ENCODE data around the gene LRRC75B.
"Not testable (repeated sequence)": the region's sequence is repeated elsewhere in the genome, so short reads cannot be mapped to it uniquely, and the experiment has no call there.

The LRRC75B gene

DNA sequence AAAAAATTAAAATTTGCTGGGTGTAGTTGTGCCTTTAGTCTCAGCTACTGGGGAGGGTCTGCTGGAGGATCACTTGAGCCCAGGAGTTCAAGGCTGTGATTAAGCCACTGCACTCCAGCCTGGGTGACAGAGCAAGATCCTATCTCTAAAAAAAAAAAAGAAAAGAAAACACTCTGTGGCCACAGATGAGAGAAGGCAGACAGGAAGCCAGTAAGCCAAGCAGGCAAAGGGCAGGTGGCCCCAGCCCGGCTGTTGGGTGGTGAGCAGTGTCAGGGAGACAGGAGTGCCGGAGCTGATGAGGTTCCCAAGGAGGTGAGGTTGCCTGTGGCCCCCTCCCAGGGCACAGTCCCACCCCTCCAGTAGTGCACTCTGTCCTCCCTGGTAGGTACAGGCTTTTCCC, 29.7 kb upstream of the LRRC75B start:
- H3K36me3 ChIP-seq (ENCODE audit: control insufficient read depth, insufficient read depth, low read length); H3K27me3 ChIP-seq (ENCODE audit: control insufficient read depth, insufficient read depth, low read length); H3K9me3 ChIP-seq (ENCODE audit: control insufficient read depth, insufficient read depth, low read length); H3K4me1 ChIP-seq (ENCODE audit: control insufficient read depth, insufficient read depth, low read length); H3K4me3 ChIP-seq (ENCODE audit: low read depth, low read length); H3K27ac ChIP-seq (ENCODE audit: low read depth, low read length); H3K9ac ChIP-seq (ENCODE audit: low read depth, low read length): not testable (repeated sequence)

DNA sequence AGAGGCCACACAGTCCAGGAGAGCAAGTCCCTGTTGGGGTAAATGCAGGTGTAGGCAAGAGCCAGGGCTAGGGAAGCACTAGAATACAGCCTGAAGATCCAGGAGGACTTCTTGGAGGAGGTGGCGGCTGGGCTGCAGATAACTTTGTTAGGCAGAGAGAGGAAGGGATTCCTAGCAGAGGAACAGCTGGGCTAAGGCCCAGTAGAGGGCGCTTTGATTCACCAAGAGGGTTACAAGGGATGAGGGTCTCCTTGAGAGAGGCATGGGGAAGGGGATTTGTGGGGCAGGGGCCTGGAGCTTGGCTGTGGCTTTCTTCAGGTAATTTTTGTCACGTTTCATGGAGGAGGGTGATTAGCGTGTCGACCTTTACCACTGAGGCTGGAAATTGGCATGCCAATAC, 28.4 kb upstream of the LRRC75B start:
- H3K9me3 ChIP-seq (ENCODE audit: control insufficient read depth, insufficient read depth, low read length); H3K27me3 ChIP-seq (ENCODE audit: control insufficient read depth, insufficient read depth, low read length); H3K36me3 ChIP-seq (ENCODE audit: control insufficient read depth, insufficient read depth, low read length); H3K4me3 ChIP-seq (ENCODE audit: low read depth, low read length); H3K27ac ChIP-seq (ENCODE audit: low read depth, low read length); H3K9ac ChIP-seq (ENCODE audit: low read depth, low read length); H3K4me1 ChIP-seq (ENCODE audit: control insufficient read depth, insufficient read depth, low read length): not testable (repeated sequence)

DNA sequence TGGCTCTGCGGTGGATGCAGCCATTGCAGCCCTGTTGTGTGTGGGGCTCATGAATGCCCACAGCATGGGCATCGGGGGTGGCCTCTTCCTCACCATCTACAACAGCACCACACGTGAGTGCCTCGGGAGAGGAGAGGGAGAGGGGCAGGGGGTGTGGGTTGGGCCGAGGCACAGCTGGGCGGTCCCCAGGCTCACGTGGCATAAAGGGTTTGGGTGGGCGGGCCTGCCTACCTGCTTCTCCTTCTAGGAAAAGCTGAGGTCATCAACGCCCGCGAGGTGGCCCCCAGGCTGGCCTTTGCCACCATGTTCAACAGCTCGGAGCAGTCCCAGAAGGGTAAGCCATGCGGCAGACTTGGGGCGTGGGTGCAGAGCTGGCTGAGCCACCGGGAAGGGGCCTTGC, 21.9 kb upstream of the LRRC75B start:
- not testable (repeated sequence) for H3K4me1 ChIP-seq (ENCODE audit: control insufficient read depth, insufficient read depth, low read length); H3K27ac ChIP-seq (ENCODE audit: low read depth, low read length)

DNA sequence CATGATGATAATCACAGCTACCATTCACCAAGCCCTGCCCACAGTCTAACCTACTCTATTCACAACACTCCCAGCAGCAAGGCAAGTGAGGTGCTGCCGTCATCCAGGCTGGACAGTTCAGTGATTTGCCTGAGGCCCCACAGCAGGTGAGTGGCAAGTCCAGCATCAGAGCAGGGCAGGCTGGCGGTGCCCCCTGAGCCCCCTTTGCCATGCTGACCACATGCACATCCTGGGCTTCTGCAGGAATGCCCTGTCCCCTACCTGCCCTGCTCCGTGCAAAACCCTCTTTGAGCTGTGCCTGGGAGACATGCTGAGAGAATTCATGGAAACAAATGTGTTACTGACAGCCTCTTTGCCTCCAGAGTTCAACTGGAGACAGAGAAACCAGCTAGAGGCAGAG, 17.0 kb upstream of the LRRC75B start:
- not testable (repeated sequence) for H3K4me1 ChIP-seq (ENCODE audit: control insufficient read depth, insufficient read depth, low read length); H3K27ac ChIP-seq (ENCODE audit: low read depth, low read length); H3K4me3 ChIP-seq (ENCODE audit: low read depth, low read length); H3K9ac ChIP-seq (ENCODE audit: low read depth, low read length); H3K36me3 ChIP-seq (ENCODE audit: control insufficient read depth, insufficient read depth, low read length); H3K9me3 ChIP-seq (ENCODE audit: control insufficient read depth, insufficient read depth, low read length); H3K27me3 ChIP-seq (ENCODE audit: control insufficient read depth, insufficient read depth, low read length)

More for the DNA sequence above, 21.9 kb upstream of the LRRC75B start:
- not testable (repeated sequence) for H3K9me3 ChIP-seq (ENCODE audit: control insufficient read depth, insufficient read depth, low read length); H3K4me3 ChIP-seq (ENCODE audit: low read depth, low read length); H3K9ac ChIP-seq (ENCODE audit: low read depth, low read length); H3K27me3 ChIP-seq (ENCODE audit: control insufficient read depth, insufficient read depth, low read length); H3K36me3 ChIP-seq (ENCODE audit: control insufficient read depth, insufficient read depth, low read length)

DNA sequence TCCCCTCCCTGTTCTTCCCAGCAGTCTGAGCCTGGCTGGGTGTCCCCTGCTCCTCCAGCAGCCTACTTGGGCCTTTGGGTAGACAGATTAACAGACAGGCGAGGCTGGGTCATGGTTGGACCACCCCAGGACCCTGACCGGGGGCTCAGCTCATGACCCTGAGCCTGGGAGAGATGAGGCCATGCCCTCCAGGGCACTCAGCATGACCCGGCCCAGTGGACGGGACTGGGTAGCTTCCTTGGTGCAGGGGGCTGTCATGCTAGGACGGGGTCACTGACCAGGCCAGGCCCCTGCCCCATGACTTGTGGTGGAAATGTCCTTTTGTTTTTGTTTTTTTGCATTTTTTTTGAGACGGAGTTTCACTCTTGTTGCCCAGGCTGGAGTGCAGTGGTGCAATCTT, 15.5 kb upstream of the LRRC75B start:
- H3K9me3 ChIP-seq (ENCODE audit: control insufficient read depth, insufficient read depth, low read length) = not testable (repeated sequence)

DNA sequence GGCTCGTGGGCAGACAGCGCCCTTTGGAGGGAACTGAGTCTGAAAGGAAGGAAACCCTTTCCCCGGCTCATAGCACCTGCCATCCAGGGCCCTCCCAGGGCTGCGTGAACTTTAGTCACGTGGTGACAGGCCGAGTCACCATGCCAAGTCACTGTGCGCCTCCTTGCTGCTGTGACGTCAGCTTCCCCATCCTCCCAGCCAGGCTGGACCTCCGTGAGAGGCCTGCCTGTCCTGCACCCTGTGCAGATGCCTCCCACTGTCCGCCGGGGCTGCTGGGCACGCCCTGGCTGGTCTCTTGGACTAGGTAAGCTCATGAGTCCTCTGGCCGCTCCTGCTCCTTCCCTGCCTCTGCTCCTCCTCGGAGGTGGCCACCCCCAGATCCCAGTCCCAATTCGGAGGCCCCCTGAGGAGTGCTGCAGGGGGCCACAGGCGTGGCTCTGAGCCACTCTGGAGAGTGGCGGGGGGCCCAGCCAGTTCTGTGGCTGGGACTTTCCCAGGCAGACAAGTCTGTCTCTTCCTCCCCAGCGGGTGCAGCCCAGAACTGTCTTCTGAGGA, 14.6 kb upstream of the LRRC75B start:
- not testable (repeated sequence) for H3K4me1 ChIP-seq (ENCODE audit: control insufficient read depth, insufficient read depth, low read length); H3K9me3 ChIP-seq (ENCODE audit: control insufficient read depth, insufficient read depth, low read length); H3K27ac ChIP-seq (ENCODE audit: low read depth, low read length); H3K4me3 ChIP-seq (ENCODE audit: low read depth, low read length); H3K36me3 ChIP-seq (ENCODE audit: control insufficient read depth, insufficient read depth, low read length); H3K27me3 ChIP-seq (ENCODE audit: control insufficient read depth, insufficient read depth, low read length); H3K9ac ChIP-seq (ENCODE audit: low read depth, low read length)

More for the DNA sequence above, 15.5 kb upstream of the LRRC75B start:
- H3K4me3 ChIP-seq (ENCODE audit: low read depth, low read length); H3K4me1 ChIP-seq (ENCODE audit: control insufficient read depth, insufficient read depth, low read length); H3K36me3 ChIP-seq (ENCODE audit: control insufficient read depth, insufficient read depth, low read length); H3K27me3 ChIP-seq (ENCODE audit: control insufficient read depth, insufficient read depth, low read length); H3K27ac ChIP-seq (ENCODE audit: low read depth, low read length); H3K9ac ChIP-seq (ENCODE audit: low read depth, low read length): not testable (repeated sequence)

DNA sequence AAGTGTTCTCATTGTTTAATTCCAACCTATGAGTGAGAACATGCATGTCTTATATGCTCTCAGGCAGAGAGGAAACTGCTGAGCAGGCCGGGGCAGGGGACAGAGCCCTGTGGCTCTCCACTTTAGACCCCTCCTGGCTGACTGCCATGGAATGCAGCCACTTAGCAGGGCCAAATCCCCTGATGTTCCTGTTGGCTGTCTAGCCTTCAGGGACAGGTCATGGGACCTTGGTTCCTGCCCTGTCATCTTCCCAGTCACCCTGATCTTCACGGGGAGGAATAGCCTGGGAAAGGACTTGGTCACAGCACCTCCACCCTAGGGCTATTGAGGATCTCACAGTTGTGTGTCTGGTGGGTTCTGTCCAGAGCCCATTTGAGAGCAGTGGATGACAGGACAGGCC, 13.5 kb upstream of the LRRC75B start:
- not testable (repeated sequence) for H3K9me3 ChIP-seq (ENCODE audit: control insufficient read depth, insufficient read depth, low read length); H3K27me3 ChIP-seq (ENCODE audit: control insufficient read depth, insufficient read depth, low read length); H3K9ac ChIP-seq (ENCODE audit: low read depth, low read length); H3K4me1 ChIP-seq (ENCODE audit: control insufficient read depth, insufficient read depth, low read length); H3K36me3 ChIP-seq (ENCODE audit: control insufficient read depth, insufficient read depth, low read length); H3K27ac ChIP-seq (ENCODE audit: low read depth, low read length); H3K4me3 ChIP-seq (ENCODE audit: low read depth, low read length)

DNA sequence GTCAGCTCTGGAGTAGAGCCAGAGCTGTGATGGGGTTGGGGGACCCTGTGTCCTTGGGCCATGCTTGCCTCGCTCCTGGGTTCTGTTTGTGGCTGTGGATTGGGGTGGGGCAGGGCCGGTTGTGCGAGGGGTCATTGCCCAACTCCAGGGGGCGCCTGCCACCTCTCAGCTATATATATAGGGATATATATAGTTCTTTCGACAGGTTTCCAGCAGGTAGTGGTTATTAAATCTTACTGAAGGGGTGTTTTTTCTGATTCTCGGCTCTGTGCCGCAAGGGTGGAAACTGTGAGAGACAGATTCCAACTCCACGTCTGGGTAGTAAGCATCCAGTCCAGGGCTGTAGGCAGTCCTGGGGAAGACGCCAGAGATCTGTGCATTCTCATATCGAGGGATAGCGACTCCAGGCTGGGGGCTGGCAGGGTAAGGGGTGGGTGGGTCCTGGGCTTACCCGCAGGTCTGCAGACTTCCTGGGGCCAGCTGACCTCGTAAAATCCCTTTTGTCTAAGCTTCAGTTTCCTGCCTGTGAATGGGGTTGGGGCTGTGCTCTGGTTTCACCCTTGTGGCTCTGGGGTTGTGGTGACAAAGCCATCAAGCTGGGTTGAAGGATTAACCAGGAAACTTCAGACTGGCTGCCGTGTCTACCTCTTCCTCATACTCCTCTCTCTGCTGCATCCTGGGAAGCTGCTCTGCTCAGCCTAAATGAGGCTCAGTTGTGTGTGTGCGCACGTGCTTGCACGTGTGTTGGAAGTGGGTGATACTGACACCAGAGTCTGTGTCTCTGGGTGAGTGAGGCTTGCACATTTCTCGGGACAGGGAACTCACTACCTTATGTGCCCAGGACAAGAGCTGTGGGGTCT, 11.1 kb upstream of the LRRC75B start:
- not testable (repeated sequence) for H3K36me3 ChIP-seq (ENCODE audit: control insufficient read depth, insufficient read depth, low read length); H3K9me3 ChIP-seq (ENCODE audit: control insufficient read depth, insufficient read depth, low read length); H3K9ac ChIP-seq (ENCODE audit: low read depth, low read length); H3K4me1 ChIP-seq (ENCODE audit: control insufficient read depth, insufficient read depth, low read length); H3K27me3 ChIP-seq (ENCODE audit: control insufficient read depth, insufficient read depth, low read length)
- peak overlapping the region; percentile 33; the same call in 1 of the 2 replicates for H3K4me3 ChIP-seq (ENCODE audit: low read depth, low read length)
- peak overlapping the region; percentile 72 for H3K27ac ChIP-seq (ENCODE audit: low read depth, low read length)

DNA sequence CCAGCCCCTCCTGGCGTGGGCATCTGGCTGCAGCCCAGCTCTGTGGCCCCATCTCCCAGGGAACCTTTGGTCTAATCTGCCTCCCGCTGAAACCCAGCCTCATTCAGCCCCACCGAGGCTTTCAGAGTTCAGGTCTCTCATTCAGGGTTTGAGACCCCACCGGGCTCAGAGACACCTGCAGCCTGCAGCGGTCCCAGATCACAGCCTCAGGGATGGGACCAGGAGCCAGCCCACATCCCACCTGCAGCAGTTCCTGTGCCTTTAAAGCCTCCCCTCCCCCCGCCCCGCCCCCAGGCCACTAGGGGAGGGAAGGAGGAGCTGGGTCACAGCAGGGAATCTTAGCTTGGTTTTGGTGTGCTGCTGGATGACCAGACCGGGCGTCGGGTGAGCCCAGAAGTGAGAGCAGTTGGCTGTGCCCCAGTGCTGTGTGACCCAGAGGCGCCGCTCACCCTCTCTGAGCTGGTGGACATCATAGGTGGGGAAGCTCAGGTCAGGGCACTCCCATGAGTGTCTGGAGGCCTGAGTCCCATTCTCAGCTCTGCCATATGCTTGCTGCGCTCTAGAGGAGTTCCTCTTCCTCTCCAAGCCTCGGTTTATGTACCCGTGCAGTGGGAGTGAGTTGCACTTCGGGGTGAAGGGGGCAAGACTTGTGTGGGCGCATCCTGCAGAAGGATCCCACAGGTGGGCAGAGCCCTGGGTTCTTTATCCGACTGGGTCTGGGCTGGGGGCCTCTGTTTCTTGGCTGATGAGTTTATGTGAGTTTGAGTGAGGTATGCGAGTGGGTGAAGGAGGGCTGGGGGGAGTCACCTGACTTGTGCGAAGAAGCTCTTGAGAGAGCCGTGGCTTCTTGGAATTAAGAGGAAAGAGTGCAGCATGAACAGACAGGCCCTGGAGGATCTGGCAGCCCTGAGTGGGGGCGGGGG, 10.2 kb upstream of the LRRC75B start, which contains the start of gene GGT1:
Gene GGT1, plus strand, starts transcription at position 347 of the 923 bp plus-strand sequence. CDS start 7,889 bp downstream, outside the sequence.
- H3K36me3 ChIP-seq (ENCODE audit: control insufficient read depth, insufficient read depth, low read length); H3K9me3 ChIP-seq (ENCODE audit: control insufficient read depth, insufficient read depth, low read length); H3K4me1 ChIP-seq (ENCODE audit: control insufficient read depth, insufficient read depth, low read length); H3K27me3 ChIP-seq (ENCODE audit: control insufficient read depth, insufficient read depth, low read length); H3K9ac ChIP-seq (ENCODE audit: low read depth, low read length): not testable (repeated sequence)
- H3K4me3 ChIP-seq (ENCODE audit: low read depth, low read length) = peak within 1 kb of the TSS; percentile 46; the same call in 1 of the 2 replicates
- peak within 1 kb of the TSS; percentile 72 for H3K27ac ChIP-seq (ENCODE audit: low read depth, low read length)

DNA sequence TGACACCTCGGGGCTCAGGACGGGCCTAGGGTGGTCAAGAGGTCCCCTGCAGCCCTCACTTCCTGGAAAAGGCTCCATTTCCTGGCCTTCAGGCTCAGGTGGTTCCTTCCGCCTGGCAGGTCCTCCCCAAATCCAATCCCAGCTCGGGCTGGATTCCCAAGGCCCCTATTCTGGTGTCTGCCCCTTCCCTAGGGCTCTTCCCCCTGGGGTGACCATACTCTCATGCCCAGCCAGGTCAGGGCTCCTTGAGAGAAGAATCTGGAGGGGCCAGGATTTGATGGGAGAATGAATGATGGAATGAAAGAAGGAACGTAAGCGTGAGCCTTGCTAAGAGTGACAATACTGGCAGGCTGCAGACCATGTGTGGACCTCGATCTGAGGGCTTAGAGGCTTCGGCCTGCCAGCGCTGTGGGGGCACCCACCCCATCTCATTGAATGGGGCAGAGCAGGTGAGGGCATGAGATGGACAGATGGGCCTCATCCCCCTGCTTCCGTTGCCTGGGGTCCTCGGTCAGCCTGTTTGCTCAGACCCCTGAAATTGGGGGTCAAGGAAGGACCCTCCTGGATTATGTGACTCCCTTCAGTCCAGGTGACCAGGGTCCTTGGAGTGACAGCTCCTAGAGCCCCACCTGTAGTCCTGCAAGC, 9.4 kb upstream of the LRRC75B start:
- not testable (repeated sequence) for H3K9me3 ChIP-seq (ENCODE audit: control insufficient read depth, insufficient read depth, low read length); H3K27me3 ChIP-seq (ENCODE audit: control insufficient read depth, insufficient read depth, low read length); H3K27ac ChIP-seq (ENCODE audit: low read depth, low read length); H3K9ac ChIP-seq (ENCODE audit: low read depth, low read length); H3K4me3 ChIP-seq (ENCODE audit: low read depth, low read length); H3K4me1 ChIP-seq (ENCODE audit: control insufficient read depth, insufficient read depth, low read length); H3K36me3 ChIP-seq (ENCODE audit: control insufficient read depth, insufficient read depth, low read length)
